ENCODE measurements around the gene SSBP4.
A peak's percentile ranks its signal among the peaks of the same experiment; 100 is the strongest.

The SSBP4 gene

GRCh38 chr19:18422530-18423191 is 3.5 kb downstream of the SSBP4 start:
- DNase-seq = no peak

GRCh38 chr19:18423258-18424020 is 4.2 kb downstream of the SSBP4 start:
- DNase-seq = no peak

- no peak for DNase-seq
Observed at GRCh38 chr19:18424122-18424889, 5.1 kb downstream of the SSBP4 start.

- DNase-seq = no peak
Observed at GRCh38 chr19:18424890-18425514, 5.8 kb downstream of the SSBP4 start.

GRCh38 chr19:18425515-18426415 is 6.6 kb downstream of the SSBP4 start:
- no peak for DNase-seq

- no peak for DNase-seq
Observed at GRCh38 chr19:18426416-18426767, 7.2 kb downstream of the SSBP4 start.

GRCh38 chr19:18427080-18427742 is 8.0 kb downstream of the SSBP4 start:
- no peak for DNase-seq

- DNase-seq = no peak
Observed at GRCh38 chr19:18427743-18428113, 8.5 kb downstream of the SSBP4 start.

GRCh38 chr19:18428173-18428786 is 9.1 kb downstream of the SSBP4 start:
- DNase-seq = no peak

- peak; percentile 78 for DNase-seq
Observed at GRCh38 chr19:18428787-18429674, 9.8 kb downstream of the SSBP4 start.

GRCh38 chr19:18429717-18430416 is 10.7 kb downstream of the SSBP4 start:
- no peak for DNase-seq

- no peak for DNase-seq
Observed at GRCh38 chr19:18430417-18431144, 11.4 kb downstream of the SSBP4 start.

GRCh38 chr19:18431351-18432197 is 12.4 kb downstream of the SSBP4 start:
- no peak for DNase-seq

- no peak for DNase-seq
Observed at GRCh38 chr19:18432275-18433014, 13.2 kb downstream of the SSBP4 start.

- peak; percentile 36 for DNase-seq
Observed at GRCh38 chr19:18433015-18433691, 14.0 kb downstream of the SSBP4 start.

- DNase-seq = no peak
Observed at GRCh38 chr19:18433735-18434398, 14.7 kb downstream of the SSBP4 start.

Data from effector CD8-positive, alpha-beta T cell (primary cell).